Stimulated activated CD8-positive, alpha-beta memory T cell treated with anti-CD3 and anti-CD28 coated beads, Interleukin-4, amount 100 ng/mL, for 48 hours (primary cell): Measurements from ENCODE around the gene RMDN2.

ENCODE experiments used
- DNase-seq: peaks from one replicate; pipeline ENCODE4 v3.0.0-alpha.2; 2020

The RMDN2 gene

GRCh38 chr2:37925063-37925897 is at the start of gene RMDN2:
Gene RMDN2, plus strand, starts transcription at chr2:37925287. Its CDS starts 3,991 bp downstream, at chr2:37929278.
- DNase-seq: peak; percentile 88

GRCh38 chr2:37875403-37875906 is 49.6 kb upstream of the RMDN2 start:
- DNase-seq: no peak

GRCh38 chr2:37876227-37876626 is 48.9 kb upstream of the RMDN2 start:
- DNase-seq: no peak

GRCh38 chr2:37877457-37878315 is 47.4 kb upstream of the RMDN2 start:
- no peak for DNase-seq

GRCh38 chr2:37878536-37878935 is 46.6 kb upstream of the RMDN2 start:
- no peak for DNase-seq

- DNase-seq: no peak
Observed at GRCh38 chr2:37880551-37880950, 44.5 kb upstream of the RMDN2 start.

- no peak for DNase-seq
Observed at GRCh38 chr2:37881397-37881796, 43.7 kb upstream of the RMDN2 start.

GRCh38 chr2:37882036-37882435 is 43.1 kb upstream of the RMDN2 start:
- DNase-seq: no peak

- DNase-seq: no peak
Observed at GRCh38 chr2:37883518-37883917, 41.6 kb upstream of the RMDN2 start.

GRCh38 chr2:37885329-37885993 is 39.6 kb upstream of the RMDN2 start:
- no peak for DNase-seq

- no peak for DNase-seq
Observed at GRCh38 chr2:37886745-37887144, 38.3 kb upstream of the RMDN2 start.

GRCh38 chr2:37887286-37887685 is 37.8 kb upstream of the RMDN2 start:
- DNase-seq: no peak

- DNase-seq: peak; percentile 84
Observed at GRCh38 chr2:37890893-37891495, 34.1 kb upstream of the RMDN2 start.

- no peak for DNase-seq
Observed at GRCh38 chr2:37891846-37892435, 33.1 kb upstream of the RMDN2 start.

- no peak for DNase-seq
Observed at GRCh38 chr2:37892436-37893114, 32.5 kb upstream of the RMDN2 start.

- no peak for DNase-seq
Observed at GRCh38 chr2:37893327-37893726, 31.8 kb upstream of the RMDN2 start.

- peak; percentile 48 for DNase-seq
Observed at GRCh38 chr2:37894047-37894446, 31.0 kb upstream of the RMDN2 start.

- no peak for DNase-seq
Observed at GRCh38 chr2:37894601-37895000, 30.5 kb upstream of the RMDN2 start.

- no peak for DNase-seq
Observed at GRCh38 chr2:37895140-37895539, 29.9 kb upstream of the RMDN2 start.

- DNase-seq: no peak
Observed at GRCh38 chr2:37896319-37896718, 28.8 kb upstream of the RMDN2 start.

GRCh38 chr2:37897511-37897910 is 27.6 kb upstream of the RMDN2 start:
- DNase-seq: no peak

GRCh38 chr2:37898448-37898847 is 26.6 kb upstream of the RMDN2 start:
- no peak for DNase-seq
